K562 (cell line): Measurements from ENCODE around the gene ZNF607. TPM values are rescaled to one million over a fixed set of nuclear protein-coding genes. Genes with fewer than 3 reads are reported as not detected.

Experiments used
- ATF1 ChIP-seq, 2 experiments: fragments of 450-650 bp in 1 of 2; IDR thresholded peaks; 2 replicates each; pipeline ENCODE4 v1.6.1; 2016; ENCODE audit warnings: missing compliant biosample characterization in 1 of 2, missing genetic modification characterization in 1 of 2
- DMBX1 ChIP-seq: fragments of 250-450 bp; sonication (Bioruptor Pico); IDR thresholded peaks from 2 replicates; pipeline ENCODE4 v1.8.0; 2022; ENCODE audit warnings: inconsistent platforms, mild to moderate bottlenecking, moderate library complexity, borderline replicate concordance
- DPF2 ChIP-seq: fragments of 450-650 bp; IDR thresholded peaks from 2 replicates; pipeline ENCODE4 v1.6.1; 2016
- polyA plus RNA-seq, 8 experiments: library from polyadenylated mRNA; depleted of rRNA in 4 of 8; stranded (reverse) in 5 of 8; unstranded in 3 of 8; fragments of >200 nt; fragmentation: Nextera tagmentation in 2 of 8; fragmentation: Illumina TruSeq in 1 of 8; extraction: Ambion mirVana in 2 of 8; extraction: Trizol in 1 of 8; gene quantifications; 2 replicates each; pipeline versions ENCODE4 v1.2.1 to v1.2.3, GENCODE V29; 2011 to 2014; ENCODE audit warnings: inconsistent platforms in 1 of 8, missing spikeins in 1 of 8
- total RNA-seq, 7 experiments: library from RNA; depleted of rRNA in 6 of 7; stranded (reverse); fragments of >200 nt in 6 of 7; fragmentation: Illumina TruSeq in 2 of 7; extraction: Trizol in 2 of 7; gene quantifications; 2 replicates each; pipeline versions ENCODE4 v1.2.1 to v1.2.3, GENCODE V29; 2011 to 2021; ENCODE audit warnings: low replicate concordance in 1 of 7
- TF ChIP-seq, protein P1 (sequence below): fragments of 450-650 bp; IDR thresholded peaks from 2 replicates; pipeline ENCODE4 v1.6.1; 2016; ENCODE audit warnings: mild to moderate bottlenecking, moderate library complexity
- TF ChIP-seq, protein P2 (sequence below): fragments of 450-650 bp; IDR thresholded peaks from 2 replicates; pipeline ENCODE4 v1.6.1; 2017; ENCODE audit warnings: antibody characterized with exemption, mild to moderate bottlenecking
- TF ChIP-seq, protein P3 (sequence below), 2 experiments: fragments of 450-650 bp; conservative IDR thresholded peaks; 2 replicates each; pipeline ENCODE4 v1.6.1; 2017; ENCODE audit warnings: mild to moderate bottlenecking in 2 of 2, moderate library complexity in 2 of 2
- TF ChIP-seq, protein P4 (sequence below): fragments of 200-800 bp; sonication (Bioruptor generic); IDR thresholded peaks from 2 replicates; pipeline ENCODE4 v1.6.1; 2017; ENCODE audit warnings: missing genetic modification characterization, missing compliant biosample characterization

The ZNF607 gene
- total and polyA plus RNA-seq, 9 of the 15 experiments (the other 6 are each of a cell fraction or from before 2014, with no cell fraction given): 0.65 to 5.1 (median 3.6) TPM

DNA sequence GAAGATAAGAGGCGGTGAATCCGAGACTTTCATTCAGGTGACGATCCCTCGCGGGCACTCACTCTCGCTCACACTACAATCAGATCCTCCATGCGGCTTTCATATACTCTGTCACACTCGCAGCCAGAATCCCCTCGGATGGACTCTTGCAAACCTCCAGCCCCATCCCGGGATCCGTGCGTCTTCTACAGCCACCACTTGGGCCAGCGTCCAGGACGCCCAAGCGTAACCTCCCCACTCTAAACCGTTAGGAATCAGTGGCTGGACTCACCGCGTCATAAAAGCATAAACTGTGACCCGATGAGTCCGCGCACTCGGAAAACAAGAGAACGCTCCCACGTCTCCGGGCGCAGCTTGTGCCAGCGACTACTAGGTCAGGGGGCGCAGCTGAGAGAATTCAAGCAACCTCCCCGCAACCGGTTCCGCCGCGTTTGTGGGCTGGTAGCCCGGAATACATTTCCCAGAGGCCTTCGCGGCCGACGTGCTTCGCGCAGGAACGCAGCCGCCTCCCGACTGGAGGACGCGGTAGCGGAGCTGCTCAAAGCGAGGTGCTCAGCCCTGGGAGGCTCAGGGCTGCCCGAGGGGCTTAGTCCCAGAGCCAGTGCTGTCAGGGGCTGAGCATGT is 27.6 kb downstream of the ZNF607 start (continued):
- TF ChIP-seq, protein P1, sequence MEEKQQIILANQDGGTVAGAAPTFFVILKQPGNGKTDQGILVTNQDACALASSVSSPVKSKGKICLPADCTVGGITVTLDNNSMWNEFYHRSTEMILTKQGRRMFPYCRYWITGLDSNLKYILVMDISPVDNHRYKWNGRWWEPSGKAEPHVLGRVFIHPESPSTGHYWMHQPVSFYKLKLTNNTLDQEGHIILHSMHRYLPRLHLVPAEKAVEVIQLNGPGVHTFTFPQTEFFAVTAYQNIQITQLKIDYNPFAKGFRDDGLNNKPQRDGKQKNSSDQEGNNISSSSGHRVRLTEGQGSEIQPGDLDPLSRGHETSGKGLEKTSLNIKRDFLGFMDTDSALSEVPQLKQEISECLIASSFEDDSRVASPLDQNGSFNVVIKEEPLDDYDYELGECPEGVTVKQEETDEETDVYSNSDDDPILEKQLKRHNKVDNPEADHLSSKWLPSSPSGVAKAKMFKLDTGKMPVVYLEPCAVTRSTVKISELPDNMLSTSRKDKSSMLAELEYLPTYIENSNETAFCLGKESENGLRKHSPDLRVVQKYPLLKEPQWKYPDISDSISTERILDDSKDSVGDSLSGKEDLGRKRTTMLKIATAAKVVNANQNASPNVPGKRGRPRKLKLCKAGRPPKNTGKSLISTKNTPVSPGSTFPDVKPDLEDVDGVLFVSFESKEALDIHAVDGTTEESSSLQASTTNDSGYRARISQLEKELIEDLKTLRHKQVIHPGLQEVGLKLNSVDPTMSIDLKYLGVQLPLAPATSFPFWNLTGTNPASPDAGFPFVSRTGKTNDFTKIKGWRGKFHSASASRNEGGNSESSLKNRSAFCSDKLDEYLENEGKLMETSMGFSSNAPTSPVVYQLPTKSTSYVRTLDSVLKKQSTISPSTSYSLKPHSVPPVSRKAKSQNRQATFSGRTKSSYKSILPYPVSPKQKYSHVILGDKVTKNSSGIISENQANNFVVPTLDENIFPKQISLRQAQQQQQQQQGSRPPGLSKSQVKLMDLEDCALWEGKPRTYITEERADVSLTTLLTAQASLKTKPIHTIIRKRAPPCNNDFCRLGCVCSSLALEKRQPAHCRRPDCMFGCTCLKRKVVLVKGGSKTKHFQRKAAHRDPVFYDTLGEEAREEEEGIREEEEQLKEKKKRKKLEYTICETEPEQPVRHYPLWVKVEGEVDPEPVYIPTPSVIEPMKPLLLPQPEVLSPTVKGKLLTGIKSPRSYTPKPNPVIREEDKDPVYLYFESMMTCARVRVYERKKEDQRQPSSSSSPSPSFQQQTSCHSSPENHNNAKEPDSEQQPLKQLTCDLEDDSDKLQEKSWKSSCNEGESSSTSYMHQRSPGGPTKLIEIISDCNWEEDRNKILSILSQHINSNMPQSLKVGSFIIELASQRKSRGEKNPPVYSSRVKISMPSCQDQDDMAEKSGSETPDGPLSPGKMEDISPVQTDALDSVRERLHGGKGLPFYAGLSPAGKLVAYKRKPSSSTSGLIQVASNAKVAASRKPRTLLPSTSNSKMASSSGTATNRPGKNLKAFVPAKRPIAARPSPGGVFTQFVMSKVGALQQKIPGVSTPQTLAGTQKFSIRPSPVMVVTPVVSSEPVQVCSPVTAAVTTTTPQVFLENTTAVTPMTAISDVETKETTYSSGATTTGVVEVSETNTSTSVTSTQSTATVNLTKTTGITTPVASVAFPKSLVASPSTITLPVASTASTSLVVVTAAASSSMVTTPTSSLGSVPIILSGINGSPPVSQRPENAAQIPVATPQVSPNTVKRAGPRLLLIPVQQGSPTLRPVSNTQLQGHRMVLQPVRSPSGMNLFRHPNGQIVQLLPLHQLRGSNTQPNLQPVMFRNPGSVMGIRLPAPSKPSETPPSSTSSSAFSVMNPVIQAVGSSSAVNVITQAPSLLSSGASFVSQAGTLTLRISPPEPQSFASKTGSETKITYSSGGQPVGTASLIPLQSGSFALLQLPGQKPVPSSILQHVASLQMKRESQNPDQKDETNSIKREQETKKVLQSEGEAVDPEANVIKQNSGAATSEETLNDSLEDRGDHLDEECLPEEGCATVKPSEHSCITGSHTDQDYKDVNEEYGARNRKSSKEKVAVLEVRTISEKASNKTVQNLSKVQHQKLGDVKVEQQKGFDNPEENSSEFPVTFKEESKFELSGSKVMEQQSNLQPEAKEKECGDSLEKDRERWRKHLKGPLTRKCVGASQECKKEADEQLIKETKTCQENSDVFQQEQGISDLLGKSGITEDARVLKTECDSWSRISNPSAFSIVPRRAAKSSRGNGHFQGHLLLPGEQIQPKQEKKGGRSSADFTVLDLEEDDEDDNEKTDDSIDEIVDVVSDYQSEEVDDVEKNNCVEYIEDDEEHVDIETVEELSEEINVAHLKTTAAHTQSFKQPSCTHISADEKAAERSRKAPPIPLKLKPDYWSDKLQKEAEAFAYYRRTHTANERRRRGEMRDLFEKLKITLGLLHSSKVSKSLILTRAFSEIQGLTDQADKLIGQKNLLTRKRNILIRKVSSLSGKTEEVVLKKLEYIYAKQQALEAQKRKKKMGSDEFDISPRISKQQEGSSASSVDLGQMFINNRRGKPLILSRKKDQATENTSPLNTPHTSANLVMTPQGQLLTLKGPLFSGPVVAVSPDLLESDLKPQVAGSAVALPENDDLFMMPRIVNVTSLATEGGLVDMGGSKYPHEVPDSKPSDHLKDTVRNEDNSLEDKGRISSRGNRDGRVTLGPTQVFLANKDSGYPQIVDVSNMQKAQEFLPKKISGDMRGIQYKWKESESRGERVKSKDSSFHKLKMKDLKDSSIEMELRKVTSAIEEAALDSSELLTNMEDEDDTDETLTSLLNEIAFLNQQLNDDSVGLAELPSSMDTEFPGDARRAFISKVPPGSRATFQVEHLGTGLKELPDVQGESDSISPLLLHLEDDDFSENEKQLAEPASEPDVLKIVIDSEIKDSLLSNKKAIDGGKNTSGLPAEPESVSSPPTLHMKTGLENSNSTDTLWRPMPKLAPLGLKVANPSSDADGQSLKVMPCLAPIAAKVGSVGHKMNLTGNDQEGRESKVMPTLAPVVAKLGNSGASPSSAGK: peak; percentile 78
- TF ChIP-seq DPF2 (no peak), ATF1 (CRISPR knock-in tag; IDR thresholded peaks at IDR 0.05) (no peak), ATF1 (tag; IDR thresholded peaks at IDR 0.05) (peak; percentile 88), DMBX1 (CRISPR knock-in tag) (peak; percentile 55; the same call in 1 of the 2 replicates)
- TF ChIP-seq, protein P2, sequence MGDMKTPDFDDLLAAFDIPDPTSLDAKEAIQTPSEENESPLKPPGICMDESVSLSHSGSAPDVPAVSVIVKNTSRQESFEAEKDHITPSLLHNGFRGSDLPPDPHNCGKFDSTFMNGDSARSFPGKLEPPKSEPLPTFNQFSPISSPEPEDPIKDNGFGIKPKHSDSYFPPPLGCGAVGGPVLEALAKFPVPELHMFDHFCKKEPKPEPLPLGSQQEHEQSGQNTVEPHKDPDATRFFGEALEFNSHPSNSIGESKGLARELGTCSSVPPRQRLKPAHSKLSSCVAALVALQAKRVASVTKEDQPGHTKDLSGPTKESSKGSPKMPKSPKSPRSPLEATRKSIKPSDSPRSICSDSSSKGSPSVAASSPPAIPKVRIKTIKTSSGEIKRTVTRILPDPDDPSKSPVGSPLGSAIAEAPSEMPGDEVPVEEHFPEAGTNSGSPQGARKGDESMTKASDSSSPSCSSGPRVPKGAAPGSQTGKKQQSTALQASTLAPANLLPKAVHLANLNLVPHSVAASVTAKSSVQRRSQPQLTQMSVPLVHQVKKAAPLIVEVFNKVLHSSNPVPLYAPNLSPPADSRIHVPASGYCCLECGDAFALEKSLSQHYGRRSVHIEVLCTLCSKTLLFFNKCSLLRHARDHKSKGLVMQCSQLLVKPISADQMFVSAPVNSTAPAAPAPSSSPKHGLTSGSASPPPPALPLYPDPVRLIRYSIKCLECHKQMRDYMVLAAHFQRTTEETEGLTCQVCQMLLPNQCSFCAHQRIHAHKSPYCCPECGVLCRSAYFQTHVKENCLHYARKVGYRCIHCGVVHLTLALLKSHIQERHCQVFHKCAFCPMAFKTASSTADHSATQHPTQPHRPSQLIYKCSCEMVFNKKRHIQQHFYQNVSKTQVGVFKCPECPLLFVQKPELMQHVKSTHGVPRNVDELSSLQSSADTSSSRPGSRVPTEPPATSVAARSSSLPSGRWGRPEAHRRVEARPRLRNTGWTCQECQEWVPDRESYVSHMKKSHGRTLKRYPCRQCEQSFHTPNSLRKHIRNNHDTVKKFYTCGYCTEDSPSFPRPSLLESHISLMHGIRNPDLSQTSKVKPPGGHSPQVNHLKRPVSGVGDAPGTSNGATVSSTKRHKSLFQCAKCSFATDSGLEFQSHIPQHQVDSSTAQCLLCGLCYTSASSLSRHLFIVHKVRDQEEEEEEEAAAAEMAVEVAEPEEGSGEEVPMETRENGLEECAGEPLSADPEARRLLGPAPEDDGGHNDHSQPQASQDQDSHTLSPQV: peak; percentile 71
- TF ChIP-seq, protein P3, sequence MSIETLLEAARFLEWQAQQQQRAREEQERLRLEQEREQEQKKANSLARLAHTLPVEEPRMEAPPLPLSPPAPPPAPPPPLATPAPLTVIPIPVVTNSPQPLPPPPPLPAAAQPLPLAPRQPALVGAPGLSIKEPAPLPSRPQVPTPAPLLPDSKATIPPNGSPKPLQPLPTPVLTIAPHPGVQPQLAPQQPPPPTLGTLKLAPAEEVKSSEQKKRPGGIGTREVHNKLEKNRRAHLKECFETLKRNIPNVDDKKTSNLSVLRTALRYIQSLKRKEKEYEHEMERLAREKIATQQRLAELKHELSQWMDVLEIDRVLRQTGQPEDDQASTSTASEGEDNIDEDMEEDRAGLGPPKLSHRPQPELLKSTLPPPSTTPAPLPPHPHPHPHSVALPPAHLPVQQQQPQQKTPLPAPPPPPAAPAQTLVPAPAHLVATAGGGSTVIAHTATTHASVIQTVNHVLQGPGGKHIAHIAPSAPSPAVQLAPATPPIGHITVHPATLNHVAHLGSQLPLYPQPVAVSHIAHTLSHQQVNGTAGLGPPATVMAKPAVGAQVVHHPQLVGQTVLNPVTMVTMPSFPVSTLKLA (conservative IDR thresholded peaks at IDR 0.05): peak in 1 of 2 experiments; percentile 43; a peak in 1 of 4 replicates
- TF ChIP-seq, protein P4, sequence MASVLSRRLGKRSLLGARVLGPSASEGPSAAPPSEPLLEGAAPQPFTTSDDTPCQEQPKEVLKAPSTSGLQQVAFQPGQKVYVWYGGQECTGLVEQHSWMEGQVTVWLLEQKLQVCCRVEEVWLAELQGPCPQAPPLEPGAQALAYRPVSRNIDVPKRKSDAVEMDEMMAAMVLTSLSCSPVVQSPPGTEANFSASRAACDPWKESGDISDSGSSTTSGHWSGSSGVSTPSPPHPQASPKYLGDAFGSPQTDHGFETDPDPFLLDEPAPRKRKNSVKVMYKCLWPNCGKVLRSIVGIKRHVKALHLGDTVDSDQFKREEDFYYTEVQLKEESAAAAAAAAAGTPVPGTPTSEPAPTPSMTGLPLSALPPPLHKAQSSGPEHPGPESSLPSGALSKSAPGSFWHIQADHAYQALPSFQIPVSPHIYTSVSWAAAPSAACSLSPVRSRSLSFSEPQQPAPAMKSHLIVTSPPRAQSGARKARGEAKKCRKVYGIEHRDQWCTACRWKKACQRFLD (CRISPR knock-in tag): peak; percentile 50; the same call in 1 of the 2 replicates
